ENCODE results near the gene PTK7. TPM values are rescaled to one million over a fixed set of nuclear protein-coding genes. Genes with fewer than 3 reads are reported as not detected.

Gene PTK7
- total and polyA plus RNA-seq, 3 donors from 2014 or later: 58.8 to 68.7 (median 60.8) TPM

DNA sequence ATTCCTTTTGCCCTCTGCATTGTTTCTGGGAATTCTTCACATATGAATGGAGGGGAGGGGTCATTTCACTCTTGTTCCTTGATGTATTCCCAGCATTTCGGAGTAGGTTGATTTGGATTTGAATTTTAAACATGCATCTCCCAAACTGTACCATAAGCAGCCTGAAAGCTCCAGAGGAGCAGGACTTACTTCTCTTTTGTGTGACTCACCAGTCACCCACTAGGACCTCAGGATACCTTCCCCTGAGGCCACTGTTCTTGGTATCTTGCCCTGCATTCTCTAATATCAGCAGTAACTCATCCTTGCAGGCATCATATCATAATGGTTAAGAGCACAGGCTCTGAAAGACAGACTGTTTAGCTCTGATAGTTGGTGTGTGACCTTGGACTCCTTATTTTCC, 17.6 kb upstream of the PTK7 start:
- intact Hi-C loops (cut with DNase I; ENCODE audit: low total_unique reads): no loop called here
- DNase-seq: no peak
- no peak for TF ChIP-seq POLR2A (IDR thresholded peaks at IDR 0.05)
- TF ChIP-seq CTCF (IDR thresholded peaks at IDR 0.05): no peak
- WGBS, 2 donors: 53 to 59% methylated on average over 1 of the region's 1 CpG
- Histone ChIP-seq H3K4me1 (peaks cover 27% of the 10 kb centered on the region), H3K27ac (peak overlapping the region in 1 of 2 donors; percentile 78), H3K36me3 (ENCODE audit: low read depth, missing control alignments) (no peaks in the 10 kb centered on the region), H3K9me3 (no peaks in the 10 kb centered on the region), H3K4me3 (peak overlapping the region; percentile 87 to 94), H3K27me3 (no peaks in the 10 kb centered on the region)

GRCh38 chr6:43059168-43060033, 16.7 kb upstream of the PTK7 start, which contains the start of the genes KLC4 and MRPL2:
Gene KLC4 (plus strand): TSS chr6:43059631. CDS start chr6:43061336, 1,705 bp downstream.
Gene MRPL2 (minus strand): TSS chr6:43059434. CDS start chr6:43059381, 53 bp downstream.
- intact Hi-C loops (cut with DNase I; ENCODE audit: low total_unique reads): no loop called here
- H3K36me3 ChIP-seq (ENCODE audit: low read depth, missing control alignments): no peaks in the 10 kb centered on the region
- H3K4me1 ChIP-seq: peaks cover 22% of the 10 kb centered on the region
- TF ChIP-seq CTCF (IDR thresholded peaks at IDR 0.05): peak in 1 of 3 experiments; percentile 21
- peak; percentile 21 for TF ChIP-seq POLR2A (IDR thresholded peaks at IDR 0.05)
- peak within 1 kb of the TSS; percentile 80 to 93 for H3K27ac ChIP-seq
- peak; percentile 99 for DNase-seq
- H3K4me3 ChIP-seq: peak within 1 kb of the TSS; percentile 87 to 94
- WGBS, 2 donors: 0% methylated on average over 20 to 64 of the region's 64 CpGs
- H3K9me3 ChIP-seq: no peaks in the 10 kb centered on the region
- H3K27me3 ChIP-seq: no peaks in the 10 kb centered on the region

- TF ChIP-seq CTCF (IDR thresholded peaks at IDR 0.05): no peak
- no peak for TF ChIP-seq POLR2A (IDR thresholded peaks at IDR 0.05)
- no peaks in the 10 kb centered on the region for H3K9me3 ChIP-seq
- no peaks in the 10 kb centered on the region for H3K36me3 ChIP-seq (ENCODE audit: low read depth, missing control alignments)
- H3K4me1 ChIP-seq: peaks cover 20% of the 10 kb centered on the region
- H3K4me3 ChIP-seq: peak overlapping the region; percentile 87 to 94
- H3K27ac ChIP-seq: peak overlapping the region; percentile 80 to 93
- 4 to 5% methylated on average over 15 of the region's 15 CpGs for WGBS, 2 donors
- no peaks in the 10 kb centered on the region for H3K27me3 ChIP-seq
- DNase-seq: no peak
- intact Hi-C loops (cut with DNase I; ENCODE audit: low total_unique reads): no loop called here
Measured at GRCh38 chr6:43060034-43060754, 15.9 kb upstream of the PTK7 start.

DNA sequence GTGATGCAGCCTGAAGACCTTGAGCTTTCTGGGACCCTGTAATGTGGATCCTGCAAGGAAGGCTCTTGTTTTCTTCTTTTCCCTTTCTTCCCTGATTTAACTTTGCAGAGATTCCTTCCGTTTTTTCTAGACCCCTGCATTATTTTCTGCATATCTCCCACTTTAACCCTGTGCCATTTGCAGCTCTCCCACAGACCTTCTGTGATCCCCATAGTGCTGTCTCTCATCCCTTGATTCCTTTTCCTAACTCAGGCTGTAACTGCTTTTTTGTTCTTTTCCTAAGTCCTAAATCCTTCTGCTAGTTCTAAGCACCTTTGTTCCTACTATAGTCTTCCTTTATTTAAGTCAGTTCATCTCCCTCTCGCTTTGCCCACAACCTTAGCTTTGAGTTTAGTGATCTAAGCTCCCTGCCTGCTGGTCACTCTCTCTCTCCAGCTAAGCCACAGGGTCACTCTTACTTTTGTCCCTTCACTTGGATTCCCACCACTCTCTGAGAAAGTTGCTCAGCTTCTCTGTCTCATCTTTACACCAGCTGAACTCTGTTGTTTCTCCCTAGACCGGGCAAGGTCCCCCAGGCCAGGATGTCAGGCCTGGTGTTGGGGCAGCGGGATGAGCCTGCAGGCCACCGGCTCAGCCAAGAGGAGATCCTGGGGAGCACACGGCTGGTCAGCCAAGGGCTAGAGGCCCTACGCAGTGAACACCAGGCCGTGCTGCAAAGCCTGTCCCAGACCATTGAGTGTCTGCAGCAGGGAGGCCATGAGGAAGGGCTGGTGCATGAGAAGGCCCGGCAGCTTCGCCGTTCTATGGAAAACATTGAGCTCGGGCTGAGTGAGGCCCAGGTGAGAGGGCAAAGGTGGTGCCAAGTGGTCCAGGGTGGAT, 15.1 kb upstream of the PTK7 start:
- H3K9me3 ChIP-seq: no peaks in the 10 kb centered on the region
- intact Hi-C loops (cut with DNase I; ENCODE audit: low total_unique reads): no loop called here
- H3K4me1 ChIP-seq: peaks cover 20% of the 10 kb centered on the region
- DNase-seq: no peak
- H3K36me3 ChIP-seq (ENCODE audit: low read depth, missing control alignments): no peaks in the 10 kb centered on the region
- 81 to 87% methylated on average over 9 to 12 of the region's 12 CpGs for WGBS, 2 donors
- TF ChIP-seq CTCF (IDR thresholded peaks at IDR 0.05) (no peak), POLR2A (IDR thresholded peaks at IDR 0.05) (no peak)
- peak overlapping the region in 1 of 2 donors; percentile 80 for H3K27ac ChIP-seq
- peak overlapping the region in 1 of 2 donors; percentile 87 for H3K4me3 ChIP-seq
- H3K27me3 ChIP-seq: no peaks in the 10 kb centered on the region
